ENCODE measurements around the gene NPIPA1.
"Not testable (repeated sequence)": the region's sequence is repeated elsewhere in the genome, so short reads cannot be mapped to it uniquely, and the experiment has no call there.

NPIPA1 gene

GRCh38 chr16:14937143-14937542 lies at the start of gene NPIPA1:
NPIPA1 (plus strand) TSS chr16:14937443; CDS start chr16:14937443, 0 bp downstream.
- not testable (repeated sequence) for DNase-seq (ENCODE audit: low read depth)

GRCh38 chr16:14892111-14892510 lies 45.1 kb upstream of the NPIPA1 start:
- not testable (repeated sequence) for DNase-seq (ENCODE audit: low read depth)

- not testable (repeated sequence) for DNase-seq (ENCODE audit: low read depth)
These were observed 41.9 kb upstream of the NPIPA1 start for GRCh38 chr16:14895382-14895781.

- DNase-seq (ENCODE audit: low read depth), result not testable (repeated sequence)
These were observed 41.2 kb upstream of the NPIPA1 start for GRCh38 chr16:14896023-14896422.

GRCh38 chr16:14897006-14897664 lies 40.1 kb upstream of the NPIPA1 start:
- not testable (repeated sequence) for DNase-seq (ENCODE audit: low read depth)

- not testable (repeated sequence) for DNase-seq (ENCODE audit: low read depth)
These were observed 39.1 kb upstream of the NPIPA1 start for GRCh38 chr16:14898162-14898561.

GRCh38 chr16:14903191-14903957 lies 33.9 kb upstream of the NPIPA1 start:
- not testable (repeated sequence) for DNase-seq (ENCODE audit: low read depth)

- not testable (repeated sequence) for DNase-seq (ENCODE audit: low read depth)
These were observed 27.5 kb upstream of the NPIPA1 start for GRCh38 chr16:14909744-14910143.

- not testable (repeated sequence) for DNase-seq (ENCODE audit: low read depth)
These were observed 26.2 kb upstream of the NPIPA1 start for GRCh38 chr16:14910833-14911629.

GRCh38 chr16:14911954-14912353 lies 25.3 kb upstream of the NPIPA1 start:
- DNase-seq (ENCODE audit: low read depth), result peak; percentile 34

GRCh38 chr16:14912588-14912987 lies 24.7 kb upstream of the NPIPA1 start:
- DNase-seq (ENCODE audit: low read depth), result not testable (repeated sequence)

GRCh38 chr16:14918504-14918903 lies 18.7 kb upstream of the NPIPA1 start:
- DNase-seq (ENCODE audit: low read depth), result not testable (repeated sequence)

GRCh38 chr16:14919837-14920600 lies 17.2 kb upstream of the NPIPA1 start:
- not testable (repeated sequence) for DNase-seq (ENCODE audit: low read depth)

GRCh38 chr16:14922285-14922684 lies 15.0 kb upstream of the NPIPA1 start:
- DNase-seq (ENCODE audit: low read depth), result not testable (repeated sequence)

GRCh38 chr16:14922968-14923367 lies 14.3 kb upstream of the NPIPA1 start:
- DNase-seq (ENCODE audit: low read depth), result not testable (repeated sequence)

- DNase-seq (ENCODE audit: low read depth), result not testable (repeated sequence)
These were observed 13.7 kb upstream of the NPIPA1 start for GRCh38 chr16:14923394-14924088.

GRCh38 chr16:14924359-14924758 lies 12.9 kb upstream of the NPIPA1 start:
- not testable (repeated sequence) for DNase-seq (ENCODE audit: low read depth)

- DNase-seq (ENCODE audit: low read depth), result not testable (repeated sequence)
These were observed 12.3 kb upstream of the NPIPA1 start for GRCh38 chr16:14924982-14925381.

- not testable (repeated sequence) for DNase-seq (ENCODE audit: low read depth)
These were observed 9.1 kb upstream of the NPIPA1 start for GRCh38 chr16:14928064-14928714.

GRCh38 chr16:14929176-14929575 lies 8.1 kb upstream of the NPIPA1 start:
- not testable (repeated sequence) for DNase-seq (ENCODE audit: low read depth)
